DMS53 (cell line): ENCODE results near the gene MAGI3.

Source experiments
- DNase-seq: peaks from one replicate; lab custom pipeline; 2025; lab: John Stamatoyannopoulos, UW

Gene MAGI3

DNA sequence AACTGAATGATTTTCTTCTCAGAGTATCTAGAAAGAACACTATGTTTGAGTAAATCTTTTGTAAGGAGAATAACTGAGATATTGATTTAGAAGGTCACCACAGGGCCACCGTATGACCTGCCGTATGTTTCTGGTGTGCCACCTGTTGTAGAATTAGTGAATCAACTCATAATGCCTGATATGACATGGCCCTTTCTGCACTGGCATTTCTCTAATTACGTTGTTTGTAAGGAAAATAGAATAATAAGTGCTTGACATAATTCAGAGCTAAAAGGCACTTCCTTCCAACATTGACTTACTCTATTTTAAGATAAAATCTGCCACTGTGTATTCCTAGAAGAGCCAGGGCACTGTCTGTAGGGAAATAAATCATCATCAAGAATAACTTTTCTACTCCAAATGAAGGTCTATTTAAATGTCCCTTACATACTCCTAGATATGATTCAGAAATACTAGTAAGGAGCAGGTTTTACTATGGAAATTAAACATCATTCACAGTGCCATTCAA, 267.3 kb downstream of the MAGI3 start:
- DNase-seq, result no peak

- DNase-seq, result no peak
These were observed 268.7 kb downstream of the MAGI3 start for GRCh38 chr1:113659035-113659434.

- DNase-seq, result no peak
These were observed 269.2 kb downstream of the MAGI3 start for GRCh38 chr1:113659556-113659955.

- DNase-seq, result no peak
These were observed 269.8 kb downstream of the MAGI3 start for GRCh38 chr1:113660088-113660487.

DNA sequence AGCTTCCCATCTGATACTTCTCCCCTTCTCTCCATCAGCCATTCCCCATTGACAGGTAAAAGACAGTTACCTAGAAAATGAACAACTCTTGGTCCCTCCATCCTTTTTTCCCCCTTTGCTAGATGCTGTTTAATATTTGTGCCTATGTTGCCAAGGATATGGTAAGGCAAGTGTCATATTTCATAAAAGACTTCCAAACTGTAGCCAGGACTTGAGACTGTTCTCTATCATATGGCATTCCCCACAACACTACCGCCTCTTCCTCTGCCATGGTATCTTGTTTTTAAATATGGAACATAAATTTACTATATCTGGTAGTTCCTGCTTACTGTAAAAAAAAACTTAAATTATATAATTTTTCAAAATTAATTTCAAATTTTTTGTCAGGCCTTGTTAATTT, 271.8 kb downstream of the MAGI3 start:
- no peak for DNase-seq

- no peak for DNase-seq
These were observed 273.0 kb downstream of the MAGI3 start for GRCh38 chr1:113663165-113663951.

DNA sequence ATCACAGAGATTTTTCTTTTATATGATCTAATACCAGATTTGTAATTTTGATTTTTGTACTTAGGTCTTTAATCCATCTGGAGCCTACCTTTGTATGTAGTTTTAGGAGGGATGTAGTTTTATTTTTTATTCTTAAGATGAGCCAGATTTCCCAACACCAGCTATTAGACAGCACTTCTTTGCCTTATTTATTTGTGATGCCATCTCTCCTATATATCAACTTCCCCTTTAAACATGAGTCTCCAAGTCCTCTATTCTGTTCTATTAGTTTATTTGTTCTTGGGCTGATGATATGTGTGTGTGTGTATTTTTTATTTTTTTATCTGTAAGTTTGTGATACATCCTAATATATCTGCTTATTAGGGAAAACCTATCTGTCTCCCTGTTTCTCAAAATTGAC, 274.8 kb downstream of the MAGI3 start:
- DNase-seq, result no peak

DNA sequence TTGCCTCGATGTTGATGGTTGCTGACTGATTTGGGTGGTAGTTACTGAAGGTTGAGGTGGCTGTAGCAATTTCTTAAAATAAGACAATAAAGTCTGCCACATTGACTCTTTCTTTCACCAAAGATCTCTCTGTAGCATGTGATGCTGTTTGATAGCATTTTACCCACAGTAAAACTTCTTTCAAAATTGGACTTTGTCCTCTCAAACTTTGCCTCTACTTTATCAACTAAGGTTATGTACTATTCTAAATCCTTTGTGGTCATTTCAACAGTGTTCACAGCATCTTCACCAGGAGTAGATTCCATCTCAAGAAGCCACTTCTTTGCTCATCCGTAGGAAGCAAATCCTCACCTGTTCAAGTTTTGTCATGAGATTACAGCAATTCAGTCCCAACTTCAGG, 275.8 kb downstream of the MAGI3 start:
- no peak for DNase-seq

DNA sequence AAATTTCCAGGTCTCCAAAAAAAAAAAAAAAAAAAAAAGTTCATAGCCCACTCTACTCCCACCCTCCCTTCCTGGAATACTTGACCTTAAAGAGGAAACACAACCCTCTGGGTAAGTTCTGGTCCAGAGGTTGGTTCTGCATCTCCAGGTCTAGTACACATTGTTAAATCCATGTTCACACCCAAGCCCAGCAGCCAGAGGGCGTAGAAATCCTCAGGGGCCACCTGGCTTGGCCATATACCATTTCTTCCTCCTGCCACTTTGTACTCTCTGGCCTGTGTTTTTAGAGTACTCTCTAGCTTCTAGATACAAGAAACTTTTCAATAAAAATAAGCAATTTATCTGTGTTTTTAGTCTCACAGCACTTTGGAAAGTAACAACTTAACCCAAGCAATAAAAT, 279.7 kb downstream of the MAGI3 start:
- DNase-seq, result no peak

DNA sequence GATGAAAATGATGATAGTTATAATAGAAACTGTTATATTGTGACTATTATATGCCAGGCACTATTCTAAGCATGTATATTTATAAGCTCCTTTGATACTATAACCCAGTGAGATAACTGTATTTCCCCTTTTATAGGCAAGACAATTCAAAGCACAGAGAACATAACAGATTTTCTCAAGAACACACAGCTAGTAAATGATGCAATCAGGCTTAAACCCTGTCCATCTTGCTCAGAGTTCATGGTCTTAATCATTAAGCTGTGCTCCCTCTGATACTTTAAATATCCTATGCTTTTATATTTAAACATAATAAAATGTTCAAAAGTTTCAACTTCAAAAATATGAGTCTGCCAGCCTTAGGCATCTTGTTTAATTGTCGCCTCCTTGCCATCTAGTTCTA, 280.3 kb downstream of the MAGI3 start:
- no peak for DNase-seq

DNA sequence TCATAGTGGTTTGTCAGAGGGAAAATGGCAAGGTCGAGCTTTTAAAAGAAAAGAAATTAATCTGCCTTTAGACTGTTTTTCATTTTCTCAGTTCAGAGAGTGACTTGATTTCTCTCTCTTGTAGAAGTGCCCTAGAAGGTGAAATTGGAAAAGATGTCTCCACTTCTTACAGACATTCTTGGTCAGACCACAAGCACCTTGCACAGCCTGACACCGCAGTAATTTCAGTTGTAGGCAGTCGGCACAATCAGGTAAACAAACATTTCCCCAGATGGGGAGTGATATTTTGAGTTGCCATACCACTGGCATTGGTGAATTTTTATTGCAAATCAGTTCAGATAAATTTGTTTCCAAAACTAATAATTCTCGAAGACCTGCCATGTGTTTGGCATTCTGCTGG, 282.2 kb downstream of the MAGI3 start:
- DNase-seq, result no peak

DNA sequence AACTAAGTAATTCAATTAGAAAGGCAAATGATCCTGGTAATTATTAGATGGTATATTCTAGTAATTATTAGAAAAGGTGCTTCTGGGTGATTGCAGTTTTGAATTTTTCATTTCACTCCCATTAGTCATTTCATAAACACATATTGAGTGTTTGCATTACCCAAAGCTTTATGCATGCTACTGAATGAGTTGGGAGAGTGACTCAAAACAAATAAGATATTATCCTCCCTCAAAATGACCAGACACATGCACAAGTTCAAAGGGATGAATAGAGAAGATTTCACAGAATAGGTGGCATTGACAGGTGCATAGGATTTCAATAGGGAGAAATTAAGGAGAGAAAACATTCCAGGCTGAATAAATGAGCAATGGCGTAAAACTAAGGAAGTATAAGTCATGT, 284.3 kb downstream of the MAGI3 start:
- peak; percentile 94 for DNase-seq

DNA sequence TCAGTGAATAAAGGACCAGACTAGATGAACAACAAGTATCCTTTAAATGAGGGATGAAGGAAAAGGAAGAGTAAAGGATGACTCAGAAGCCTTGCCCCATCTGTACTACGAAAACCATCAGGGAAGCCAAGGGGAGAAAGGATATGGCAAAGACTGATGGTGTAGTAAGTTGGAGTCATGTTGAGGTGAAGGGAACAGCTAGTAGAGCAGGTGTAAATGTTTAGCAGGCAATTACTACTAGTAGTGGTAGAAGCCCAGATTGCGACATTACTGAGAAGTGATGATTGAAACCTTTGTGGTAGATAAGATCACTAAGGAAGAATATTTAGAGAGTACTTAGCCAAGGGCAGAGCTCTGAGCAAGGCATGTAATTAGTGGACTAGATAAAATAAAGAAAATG, 285.0 kb downstream of the MAGI3 start:
- peak; percentile 64 for DNase-seq

- DNase-seq, result no peak
These were observed 286.2 kb downstream of the MAGI3 start for GRCh38 chr1:113676524-113676923.

DNA sequence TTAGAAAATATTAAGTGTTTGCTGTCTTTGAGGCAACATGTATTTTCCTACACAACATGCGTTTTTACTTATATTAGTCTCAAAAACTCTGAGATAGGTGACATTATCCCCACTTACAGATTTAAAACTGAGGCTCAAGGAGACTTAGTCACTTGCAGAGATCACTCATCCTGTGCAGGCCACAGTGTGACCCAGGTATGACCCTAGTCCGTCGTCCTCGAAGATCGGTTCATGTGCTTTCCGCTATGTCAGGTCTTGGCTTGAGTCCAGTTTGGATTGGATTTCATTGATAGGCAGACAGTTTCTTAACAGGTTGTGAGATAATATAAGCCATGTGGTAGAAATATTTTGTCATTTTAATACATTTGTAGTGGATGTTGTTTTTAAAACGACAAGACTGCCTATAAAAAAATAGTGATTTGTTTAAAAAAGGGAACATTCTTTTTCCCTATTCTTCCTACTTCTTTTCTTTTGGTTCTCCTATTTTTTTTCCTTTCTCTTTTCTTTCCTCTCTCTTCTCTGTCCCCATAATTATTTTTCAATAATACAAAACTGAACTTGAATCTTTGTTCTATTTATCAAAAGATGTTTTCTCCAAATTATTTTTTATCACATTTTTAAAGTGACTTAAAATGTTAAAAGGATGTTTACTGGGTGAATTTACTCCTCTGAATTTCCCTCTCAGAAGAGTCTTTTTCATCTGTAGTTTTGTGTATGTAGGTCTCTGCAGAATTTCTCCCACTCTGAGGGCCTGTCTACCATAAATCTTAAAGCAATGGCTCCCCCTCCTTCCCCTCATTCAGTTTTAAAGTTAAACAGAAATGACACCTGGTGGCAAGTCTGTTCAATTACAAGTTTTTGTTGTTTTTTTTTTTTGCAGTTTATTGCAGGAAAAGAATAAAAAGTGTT, 287.2 kb downstream of the MAGI3 start:
- DNase-seq, result peak; percentile 76

GRCh38 chr1:113678159-113678469, 287.8 kb downstream of the MAGI3 start:
- no peak for DNase-seq

DNA sequence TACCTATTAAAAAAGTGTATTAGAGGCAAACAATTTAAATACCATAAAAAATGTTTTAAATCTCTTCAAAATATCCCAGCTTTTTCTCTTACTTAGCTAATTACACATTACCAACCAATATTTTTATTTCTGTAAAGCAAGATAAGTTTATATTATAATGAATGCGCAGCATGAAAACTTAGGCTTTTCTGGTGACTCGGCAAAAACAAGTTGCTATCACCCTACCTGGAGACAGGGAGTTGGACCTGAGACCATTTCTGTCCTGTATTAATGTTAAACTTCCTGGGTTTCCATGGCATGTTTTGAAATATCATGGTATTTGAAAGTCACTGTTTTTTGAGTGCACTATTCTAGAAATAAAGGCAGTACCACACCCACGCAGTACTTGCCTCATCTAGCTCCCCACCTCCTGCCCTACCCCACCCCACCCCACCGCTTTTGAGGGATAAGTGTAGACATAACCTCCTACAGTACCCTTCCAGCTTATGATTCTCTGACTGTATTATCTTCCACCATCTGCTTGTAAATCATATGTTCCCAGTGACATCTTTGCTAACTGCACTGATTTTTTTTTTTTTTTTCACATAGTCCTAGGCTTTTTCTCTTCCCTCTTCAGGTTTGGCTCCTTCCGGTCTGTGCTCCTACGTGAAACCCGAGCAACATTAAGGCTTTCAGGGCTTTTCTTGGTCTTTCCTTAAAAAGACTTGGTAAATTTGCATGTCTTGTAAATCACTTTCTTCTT, 291.5 kb downstream of the MAGI3 start:
- no peak for DNase-seq

- DNase-seq, result no peak
These were observed 293.3 kb downstream of the MAGI3 start for GRCh38 chr1:113683384-113684152.

DNA sequence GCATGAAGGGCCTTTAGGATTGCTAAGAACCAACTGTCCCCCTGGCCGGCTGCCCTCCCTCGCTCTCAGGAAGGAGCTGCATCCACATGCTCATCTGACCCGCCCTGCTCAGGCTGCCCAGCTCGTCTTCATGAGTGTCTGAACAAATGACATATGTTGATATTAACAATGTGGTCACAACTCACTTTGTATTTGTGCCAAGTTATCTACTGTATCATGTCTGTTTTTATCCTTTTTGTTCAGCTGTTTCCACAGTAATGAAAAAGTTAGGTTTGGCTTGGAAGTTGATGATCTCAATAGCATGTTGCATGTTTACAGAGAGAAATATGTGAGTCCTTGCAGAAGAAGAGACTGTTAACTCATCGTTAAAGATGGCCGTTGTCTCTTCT, 293.8 kb downstream of the MAGI3 start:
- no peak for DNase-seq

DNA sequence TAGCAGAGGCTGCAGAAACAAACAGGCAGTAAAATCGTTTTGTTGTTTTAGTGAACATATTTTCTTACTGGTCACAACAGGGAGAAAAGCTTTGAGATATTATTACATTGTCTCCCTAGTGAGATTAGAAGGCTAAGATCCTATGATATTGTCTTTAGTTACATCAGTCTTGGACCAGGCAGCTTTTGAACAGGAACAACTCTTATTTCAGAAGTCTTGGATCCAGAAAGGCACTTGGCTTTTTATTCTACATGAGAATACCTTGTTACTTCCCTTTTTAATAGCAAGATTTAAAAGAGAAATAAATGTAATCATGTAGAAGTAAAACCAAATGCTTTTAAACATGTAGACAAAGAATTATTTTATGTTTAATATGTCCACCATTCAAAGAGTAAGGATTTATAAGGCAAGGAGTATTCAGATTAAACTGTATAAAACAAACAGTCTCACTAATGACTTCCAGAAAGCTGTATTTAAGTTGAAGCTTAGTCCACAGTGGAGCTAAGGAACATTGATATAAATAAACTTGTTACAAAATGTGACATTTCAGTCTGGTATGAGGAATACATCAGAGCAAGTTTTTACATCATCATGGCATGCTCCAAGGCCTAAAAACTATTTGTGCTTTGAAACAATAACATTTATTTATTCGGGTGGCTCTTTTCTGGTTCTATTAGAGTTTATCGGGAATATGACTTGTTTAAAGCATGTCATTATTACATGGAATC, 296.7 kb downstream of the MAGI3 start:
- no peak for DNase-seq

GRCh38 chr1:113691184-113691583, 300.9 kb downstream of the MAGI3 start:
- DNase-seq, result no peak
